NOMO-1 treated with DMSO at 0.1 percent for 48 hours (cell line): ENCODE results near the gene WDFY4.

Experiments
- DNase-seq: peaks from one replicate; lab custom pipeline; 2025; ENCODE audit not compliant: unreplicated experiment; lab: John Stamatoyannopoulos, UW

Gene WDFY4

GRCh38 chr10:48940372-48940771 lies 255.7 kb downstream of the WDFY4 start:
- DNase-seq = no peak

- no peak for DNase-seq
These were observed 256.3 kb downstream of the WDFY4 start for GRCh38 chr10:48940958-48941357.

GRCh38 chr10:48941427-48942075 lies 256.9 kb downstream of the WDFY4 start:
- DNase-seq = no peak

- DNase-seq = no peak
These were observed 258.4 kb downstream of the WDFY4 start for GRCh38 chr10:48943096-48943495.

GRCh38 chr10:48944171-48944570 lies 259.5 kb downstream of the WDFY4 start:
- no peak for DNase-seq

GRCh38 chr10:48945441-48946130 lies 260.9 kb downstream of the WDFY4 start:
- DNase-seq = no peak

- no peak for DNase-seq
These were observed 261.7 kb downstream of the WDFY4 start for GRCh38 chr10:48946332-48946731.

GRCh38 chr10:48946891-48947500 lies 262.3 kb downstream of the WDFY4 start:
- DNase-seq = no peak

GRCh38 chr10:48947690-48948469 lies 263.2 kb downstream of the WDFY4 start:
- DNase-seq = no peak

- DNase-seq = no peak
These were observed 263.9 kb downstream of the WDFY4 start for GRCh38 chr10:48948470-48949037.

GRCh38 chr10:48951707-48952106 lies 267.0 kb downstream of the WDFY4 start:
- no peak for DNase-seq

GRCh38 chr10:48957361-48958151 lies 272.9 kb downstream of the WDFY4 start:
- no peak for DNase-seq

- DNase-seq = no peak
These were observed 274.0 kb downstream of the WDFY4 start for GRCh38 chr10:48958598-48959190.

GRCh38 chr10:48964038-48964437 lies 279.4 kb downstream of the WDFY4 start:
- no peak for DNase-seq

GRCh38 chr10:48965460-48965859 lies 280.8 kb downstream of the WDFY4 start:
- no peak for DNase-seq

- no peak for DNase-seq
These were observed 283.4 kb downstream of the WDFY4 start for GRCh38 chr10:48968036-48968435.

- no peak for DNase-seq
These were observed 285.4 kb downstream of the WDFY4 start for GRCh38 chr10:48970046-48970445.

- DNase-seq = no peak
These were observed 286.0 kb downstream of the WDFY4 start for GRCh38 chr10:48970654-48971053.

GRCh38 chr10:48973065-48973464 lies 288.4 kb downstream of the WDFY4 start:
- DNase-seq = no peak

GRCh38 chr10:48974510-48975156 lies 290.0 kb downstream of the WDFY4 start:
- DNase-seq = no peak
